Epithelial cell of proximal tubule (primary cell): ENCODE data around the gene GRK5. TPM values are rescaled to one million over a fixed set of nuclear protein-coding genes. Genes with fewer than 3 reads are reported as not detected.

ENCODE experiments used
- DNase-seq: peaks from one replicate; pipeline ENCODE4 v3.0.0-alpha.2; 2011; ENCODE audit warnings: low read depth
- H3K4me3 ChIP-seq: 2 replicates; pipeline ENCODE4 v1.5.1; 2011; ENCODE audit warnings: low read depth, mild to moderate bottlenecking, low read length
- CTCF ChIP-seq: conservative IDR thresholded peaks from 2 replicates; pipeline ENCODE4 v1.5.1; 2012; ENCODE audit warnings: low read depth, mild to moderate bottlenecking, low read length
- total RNA-seq: library from RNA; depleted of rRNA; stranded (reverse); fragments of >200 nt; gene quantifications from 2 replicates; pipeline ENCODE4 v1.2.3, GENCODE V29; 2015

GRK5 gene
- total RNA-seq, 1 donor from 2014 or later = 2.8 TPM

GRCh38 chr10:119494236-119495020, 287.1 kb downstream of the GRK5 start:
- H3K4me3 ChIP-seq = no peak overlapping the region
- DNase-seq = no peak
- TF ChIP-seq CTCF = no peak

- DNase-seq = no peak
- no peak for TF ChIP-seq CTCF
- no peak overlapping the region for H3K4me3 ChIP-seq
Observed at GRCh38 chr10:119495021-119495505, 287.7 kb downstream of the GRK5 start.

- H3K4me3 ChIP-seq = no peak overlapping the region
- TF ChIP-seq CTCF = no peak
- DNase-seq = no peak
Observed at GRCh38 chr10:119495545-119495944, 288.2 kb downstream of the GRK5 start.

GRCh38 chr10:119496273-119496672, 288.9 kb downstream of the GRK5 start:
- no peak for DNase-seq
- no peak overlapping the region for H3K4me3 ChIP-seq

GRCh38 chr10:119497243-119497642, 289.9 kb downstream of the GRK5 start:
- DNase-seq = no peak
- no peak overlapping the region for H3K4me3 ChIP-seq
- TF ChIP-seq CTCF = no peak

More at GRCh38 chr10:119496273-119496672, 288.9 kb downstream of the GRK5 start:
- TF ChIP-seq CTCF = no peak

GRCh38 chr10:119498889-119499676, 291.7 kb downstream of the GRK5 start:
- no peak overlapping the region for H3K4me3 ChIP-seq
- no peak for TF ChIP-seq CTCF
- DNase-seq = peak; percentile 48
